IMR-90 (cell line): ENCODE measurements around the gene PAM. TPM values are rescaled to one million over a fixed set of nuclear protein-coding genes. Genes with fewer than 3 reads are reported as not detected.

Source experiments
- ATAC-seq: fragments of 200-7000 bp; cut with Tn5 transposase; 2 replicates; pipeline ENCODE4 v1.9.1; 2020; ENCODE audit warnings: low read depth, mild to moderate bottlenecking, moderate library complexity
- BruUV-seq: library from RNA; stranded (reverse); fragments of 400-500 nt; replicated peaks from 2 replicates; lab custom pipeline; 2021; lab: Mats Ljungman, UMichigan
- CTCF ChIA-PET: fragments of 300-600 bp; formaldehyde crosslinking; extraction: SDS; loops from one replicate; lab custom pipeline; 2021; ENCODE audit warnings: antibody characterized with exemption; lab: Yijun Ruan, JAX
- POLR2A ChIA-PET: fragments of 300-600 bp; sonication (Branson Sonifier 250); formaldehyde crosslinking; loops from one replicate; lab custom pipeline; 2022; ENCODE audit warnings: antibody characterized with exemption; ENCODE audit not compliant: unreplicated experiment; lab: Charles Lee
- DNase-seq: peaks from one replicate; pipeline ENCODE4 v3.0.0; 2013
- H2AFZ ChIP-seq: replicated peaks from 2 replicates; pipeline ENCODE3; 2013; ENCODE audit warnings: low read length, mild to moderate bottlenecking; ENCODE audit not compliant: poor library complexity
- H2AK5ac ChIP-seq: 2 replicates; pipeline ENCODE4 v1.6.1; 2013; ENCODE audit warnings: low read depth, low read length, inconsistent platforms
- H2AK9ac ChIP-seq: replicated peaks from 2 replicates; pipeline ENCODE3; 2013; ENCODE audit warnings: mild to moderate bottlenecking, low read depth, low read length, moderate library complexity; ENCODE audit not compliant: poor library complexity
- H2BK120ac ChIP-seq: 2 replicates; pipeline ENCODE4 v1.6.1; 2013; ENCODE audit warnings: low read depth, low read length, inconsistent platforms
- H2BK15ac ChIP-seq: 3 replicates; pipeline ENCODE4 v1.6.1; 2013; ENCODE audit warnings: low read depth, low read length, inconsistent platforms
- H2BK20ac ChIP-seq: 2 replicates; pipeline ENCODE4 v1.6.1; 2013; ENCODE audit warnings: low read depth, mild to moderate bottlenecking, inconsistent platforms, low read length, moderate library complexity
- H2BK5ac ChIP-seq: 2 replicates; pipeline ENCODE4 v1.6.1; 2013; ENCODE audit warnings: mild to moderate bottlenecking, low read depth, low read length, inconsistent platforms; ENCODE audit not compliant: poor library complexity, severe bottlenecking
- H3K14ac ChIP-seq: replicated peaks from 2 replicates; pipeline ENCODE4 v1.6.1; 2013; ENCODE audit warnings: low read depth, low read length, inconsistent platforms
- H3K18ac ChIP-seq: 2 replicates; pipeline ENCODE4 v1.6.1; 2013; ENCODE audit warnings: low read depth, low read length, control low read depth
- H3K23ac ChIP-seq: 2 replicates; pipeline ENCODE4 v1.6.1; 2013; ENCODE audit warnings: low read depth, low read length, inconsistent platforms
- H3K27ac ChIP-seq: 2 replicates; pipeline ENCODE4 v1.5.1; 2013; ENCODE audit warnings: mild to moderate bottlenecking, control low read depth, low read length; ENCODE audit not compliant: insufficient read depth
- H3K27me3 ChIP-seq: 2 replicates; pipeline ENCODE4 v1.6.1; 2013; ENCODE audit warnings: low read length; ENCODE audit not compliant: control insufficient read depth, insufficient read depth
- H3K36me3 ChIP-seq: 2 replicates; pipeline ENCODE4 v1.6.1; 2013; ENCODE audit warnings: low read length, mixed read lengths; ENCODE audit not compliant: control insufficient read depth, insufficient read depth
- H3K4ac ChIP-seq: 2 replicates; pipeline ENCODE4 v1.6.1; 2013; ENCODE audit warnings: low read depth, low read length, inconsistent platforms
- H3K4me1 ChIP-seq: 2 replicates; pipeline ENCODE4 v1.6.1; 2013; ENCODE audit warnings: low read length, mixed read lengths; ENCODE audit not compliant: control insufficient read depth, insufficient read depth
- H3K4me2 ChIP-seq: 2 replicates; pipeline ENCODE4 v1.6.1; 2013; ENCODE audit warnings: low read depth, mild to moderate bottlenecking, control low read depth, low read length, moderate library complexity
- H3K4me3 ChIP-seq: 2 replicates; pipeline ENCODE4 v1.5.1; 2013; ENCODE audit warnings: low read depth, mild to moderate bottlenecking, control low read depth, low read length, moderate library complexity; ENCODE audit not compliant: insufficient read depth
- H3K56ac ChIP-seq: 2 replicates; pipeline ENCODE4 v1.6.1; 2013; ENCODE audit warnings: low read length, inconsistent platforms; ENCODE audit not compliant: insufficient read depth; ENCODE audit errors: extremely low read depth
- H3K79me1 ChIP-seq, 2 experiments: 2 replicates each; pipeline ENCODE4 v1.6.1; 2013; ENCODE audit warnings: low read length in 2 of 2, inconsistent platforms in 1 of 2, low read depth in 1 of 2
- H3K9ac ChIP-seq: 2 replicates; pipeline ENCODE4 v1.6.1; 2013; ENCODE audit warnings: low read depth, low read length, control low read depth
- H3K9me1 ChIP-seq: 2 replicates; pipeline ENCODE4 v1.6.1; 2013; ENCODE audit warnings: low read length, inconsistent platforms; ENCODE audit not compliant: insufficient read depth
- H3K9me3 ChIP-seq: 2 replicates; pipeline ENCODE4 v1.6.1; 2013; ENCODE audit warnings: low read length; ENCODE audit not compliant: control insufficient read depth, insufficient read depth
- H4K20me1 ChIP-seq: 2 replicates; pipeline ENCODE4 v1.6.1; 2013; ENCODE audit warnings: low read length, inconsistent platforms; ENCODE audit not compliant: insufficient read depth
- H4K5ac ChIP-seq: 2 replicates; pipeline ENCODE4 v1.6.1; 2013; ENCODE audit warnings: mild to moderate bottlenecking, low read depth, low read length, control low read depth
- H4K8ac ChIP-seq, 2 experiments: 2 replicates each; pipeline ENCODE4 v1.6.1; 2013; ENCODE audit warnings: low read depth in 2 of 2, low read length in 2 of 2, control low read depth in 1 of 2, inconsistent platforms in 1 of 2
- H4K91ac ChIP-seq: 2 replicates; pipeline ENCODE4 v1.6.1; 2013; ENCODE audit warnings: low read depth, low read length, inconsistent platforms; ENCODE audit not compliant: insufficient read depth
- CHD1 ChIP-seq: IDR thresholded peaks from 2 replicates; pipeline ENCODE4 v1.6.1; 2012; ENCODE audit warnings: low read depth, low read length, improper control_type of control experiment
- FOS ChIP-seq: fragments of 150-350 bp; IDR thresholded peaks from 2 replicates; pipeline ENCODE4 v1.6.1; 2016; ENCODE audit warnings: low read depth, low read length
- MAFK ChIP-seq: IDR thresholded peaks from 2 replicates; pipeline ENCODE4 v1.6.1; 2012; ENCODE audit warnings: low read depth, low read length, improper control_type of control experiment
- NFE2L2 ChIP-seq: fragments of 150-350 bp; IDR thresholded peaks from 2 replicates; pipeline ENCODE4 v1.6.1; 2016; ENCODE audit warnings: low read depth, mild to moderate bottlenecking, low read length
- dilution Hi-C: fragments of 300-500 bp; cut with HindIII; formaldehyde crosslinking; loops from one replicate; pipeline ENCODE4 v1.14.3; 2018; ENCODE audit warnings: low sequenced_read_pairs; ENCODE audit not compliant: unreplicated experiment
- in situ Hi-C: fragments of 300-500 bp; cut with MboI; formaldehyde crosslinking; loops from 3 replicates; pipeline ENCODE4 v1.14.3; 2019; ENCODE audit warnings: low sequenced_read_pairs, inconsistent platforms, mixed read lengths
- intact Hi-C: fragments of 100-400 bp; cut with micrococcal nuclease; formaldehyde crosslinking; loops from 2 replicates; pipeline ENCODE4 v1.10.0; 2022
- polyA plus RNA-seq, 3 experiments: library from polyadenylated mRNA; depleted of rRNA; stranded (reverse); fragments of >200 nt; gene quantifications; 2 replicates each; pipeline ENCODE4 v1.2.3, GENCODE V29; 2012; ENCODE audit warnings: low replicate concordance in 1 of 3
- total RNA-seq: library from RNA; depleted of rRNA; stranded (reverse); fragments of >200 nt; gene quantifications from 2 replicates; pipeline ENCODE4 v1.2.3, GENCODE V29; 2012
- TF ChIP-seq, protein P1 (sequence below): conservative IDR thresholded peaks from 2 replicates; pipeline ENCODE4 v1.5.1; 2012; ENCODE audit warnings: mild to moderate bottlenecking, low read depth, low read length, improper control_type of control experiment

Gene PAM
- total and polyA plus RNA-seq, 2 of the 4 experiments (the other 2 are of a cell fraction): 115 to 179 TPM

DNA sequence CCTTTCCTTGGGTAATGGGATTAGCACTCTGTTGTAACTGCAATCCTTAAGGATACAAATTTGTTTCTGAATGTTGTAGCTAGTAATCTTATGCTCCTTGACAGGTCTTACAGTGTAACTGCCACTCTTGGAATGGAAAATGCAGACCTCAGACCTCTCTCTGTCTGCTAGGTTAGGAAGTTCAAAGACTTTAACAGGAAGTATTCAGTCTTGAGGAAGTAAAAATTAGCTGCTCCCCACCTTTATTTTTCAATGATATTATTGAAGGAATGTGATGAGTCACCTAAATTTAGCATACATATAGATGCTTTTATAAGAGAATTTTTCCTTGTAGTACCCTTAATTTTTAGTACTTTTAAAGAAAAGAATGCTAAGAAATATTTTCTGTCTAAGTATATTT, 71.5 kb downstream of the PAM start:
- CTCF ChIA-PET: interaction anchor here (1.2 kb wide), 1 partner anchor 97 kb away, joined by 3 read pairs; no protein-coding TSS in a partner anchor
- no peak overlapping the region for H3K9ac ChIP-seq

More for the DNA sequence above, 71.5 kb downstream of the PAM start:
- TF ChIP-seq MAFK (peak; percentile 34; the same call in 1 of the 2 replicates), CHD1 (no peak), NFE2L2 (peak; percentile 19; the same call in 1 of the 2 replicates), FOS (no peak)
- TF ChIP-seq, protein P1, sequence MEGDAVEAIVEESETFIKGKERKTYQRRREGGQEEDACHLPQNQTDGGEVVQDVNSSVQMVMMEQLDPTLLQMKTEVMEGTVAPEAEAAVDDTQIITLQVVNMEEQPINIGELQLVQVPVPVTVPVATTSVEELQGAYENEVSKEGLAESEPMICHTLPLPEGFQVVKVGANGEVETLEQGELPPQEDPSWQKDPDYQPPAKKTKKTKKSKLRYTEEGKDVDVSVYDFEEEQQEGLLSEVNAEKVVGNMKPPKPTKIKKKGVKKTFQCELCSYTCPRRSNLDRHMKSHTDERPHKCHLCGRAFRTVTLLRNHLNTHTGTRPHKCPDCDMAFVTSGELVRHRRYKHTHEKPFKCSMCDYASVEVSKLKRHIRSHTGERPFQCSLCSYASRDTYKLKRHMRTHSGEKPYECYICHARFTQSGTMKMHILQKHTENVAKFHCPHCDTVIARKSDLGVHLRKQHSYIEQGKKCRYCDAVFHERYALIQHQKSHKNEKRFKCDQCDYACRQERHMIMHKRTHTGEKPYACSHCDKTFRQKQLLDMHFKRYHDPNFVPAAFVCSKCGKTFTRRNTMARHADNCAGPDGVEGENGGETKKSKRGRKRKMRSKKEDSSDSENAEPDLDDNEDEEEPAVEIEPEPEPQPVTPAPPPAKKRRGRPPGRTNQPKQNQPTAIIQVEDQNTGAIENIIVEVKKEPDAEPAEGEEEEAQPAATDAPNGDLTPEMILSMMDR: no peak
- Histone ChIP-seq H2BK5ac (no peak overlapping the region), H4K5ac (no peak overlapping the region), H4K20me1 (peaks cover 9% of the 10 kb centered on the region; the same call in 1 of the 2 replicates), H3K18ac (no peak overlapping the region), H2AK5ac (no peak overlapping the region), H3K4ac (no peak overlapping the region), H4K8ac (no peak overlapping the region), H3K23ac (no peak overlapping the region), H3K27me3 (no peaks in the 10 kb centered on the region), H3K36me3 (no peaks in the 10 kb centered on the region; the same call in 1 of the 2 replicates), H3K27ac (no peak overlapping the region), H2AK9ac (no peak overlapping the region), H3K9me1 (no peaks in the 10 kb centered on the region), H2BK15ac (no peak overlapping the region), H2BK20ac (no peak overlapping the region), H2AFZ (no peak overlapping the region), H3K14ac (no peak overlapping the region), H3K4me1 (peaks cover 3% of the 10 kb centered on the region; the same call in 1 of the 2 replicates), H3K4me2 (no peak overlapping the region), H3K79me1 (peaks cover 25 to 32% of the 10 kb centered on the region in 2 experiments), H3K9me3 (no peaks in the 10 kb centered on the region), H2BK120ac (no peak overlapping the region), H3K4me3 (no peak overlapping the region), H4K91ac (no peak overlapping the region), H3K56ac (no peak overlapping the region)
- ATAC-seq (no peak; the same call in 1 of the 2 replicates), DNase-seq (no peak)
- no TSS peak for BruUV-seq
- in situ Hi-C loops: no loop called here
- dilution Hi-C loops: no loop called here
- intact Hi-C loops: no loop called here
- POLR2A ChIA-PET: no interaction called here
